ENCODE measurements around the gene TMEM253.

TMEM253 gene

DNA sequence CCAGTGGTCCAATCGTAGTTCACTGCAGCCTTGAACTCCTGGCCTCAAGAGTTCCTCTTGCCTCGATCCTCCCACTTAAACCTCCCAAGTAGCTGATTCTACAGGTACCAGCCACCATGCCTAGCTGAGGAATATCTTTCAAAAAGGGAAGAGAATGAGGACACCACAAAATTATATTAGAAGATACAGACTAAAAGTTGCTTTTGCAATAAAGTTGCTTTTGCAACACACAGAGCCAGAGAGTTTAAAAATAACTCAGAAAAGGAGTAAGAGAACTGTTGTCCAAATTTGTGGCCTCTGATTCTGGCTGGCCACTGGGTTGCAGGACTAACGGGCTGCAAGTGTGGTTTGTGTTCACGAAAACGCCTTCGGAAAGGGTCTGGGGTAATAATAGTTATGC lies 19.8 kb downstream of the TMEM253 start:
- H3K4me3 ChIP-seq (ENCODE audit: low read depth, low read length) = no peak overlapping the region
- no peaks in the 10 kb centered on the region for H3K36me3 ChIP-seq
- H3K9me3 ChIP-seq = no peaks in the 10 kb centered on the region
- peaks cover 10% of the 10 kb centered on the region; the same call in 1 of the 2 replicates for H3K27me3 ChIP-seq
- H3K4me1 ChIP-seq = no peaks in the 10 kb centered on the region
- TF ChIP-seq, protein P1, sequence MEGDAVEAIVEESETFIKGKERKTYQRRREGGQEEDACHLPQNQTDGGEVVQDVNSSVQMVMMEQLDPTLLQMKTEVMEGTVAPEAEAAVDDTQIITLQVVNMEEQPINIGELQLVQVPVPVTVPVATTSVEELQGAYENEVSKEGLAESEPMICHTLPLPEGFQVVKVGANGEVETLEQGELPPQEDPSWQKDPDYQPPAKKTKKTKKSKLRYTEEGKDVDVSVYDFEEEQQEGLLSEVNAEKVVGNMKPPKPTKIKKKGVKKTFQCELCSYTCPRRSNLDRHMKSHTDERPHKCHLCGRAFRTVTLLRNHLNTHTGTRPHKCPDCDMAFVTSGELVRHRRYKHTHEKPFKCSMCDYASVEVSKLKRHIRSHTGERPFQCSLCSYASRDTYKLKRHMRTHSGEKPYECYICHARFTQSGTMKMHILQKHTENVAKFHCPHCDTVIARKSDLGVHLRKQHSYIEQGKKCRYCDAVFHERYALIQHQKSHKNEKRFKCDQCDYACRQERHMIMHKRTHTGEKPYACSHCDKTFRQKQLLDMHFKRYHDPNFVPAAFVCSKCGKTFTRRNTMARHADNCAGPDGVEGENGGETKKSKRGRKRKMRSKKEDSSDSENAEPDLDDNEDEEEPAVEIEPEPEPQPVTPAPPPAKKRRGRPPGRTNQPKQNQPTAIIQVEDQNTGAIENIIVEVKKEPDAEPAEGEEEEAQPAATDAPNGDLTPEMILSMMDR (IDR thresholded peaks at IDR 0.05; ENCODE audit: low read depth, low read length) = no peak
- DNase-seq = no peak

DNA sequence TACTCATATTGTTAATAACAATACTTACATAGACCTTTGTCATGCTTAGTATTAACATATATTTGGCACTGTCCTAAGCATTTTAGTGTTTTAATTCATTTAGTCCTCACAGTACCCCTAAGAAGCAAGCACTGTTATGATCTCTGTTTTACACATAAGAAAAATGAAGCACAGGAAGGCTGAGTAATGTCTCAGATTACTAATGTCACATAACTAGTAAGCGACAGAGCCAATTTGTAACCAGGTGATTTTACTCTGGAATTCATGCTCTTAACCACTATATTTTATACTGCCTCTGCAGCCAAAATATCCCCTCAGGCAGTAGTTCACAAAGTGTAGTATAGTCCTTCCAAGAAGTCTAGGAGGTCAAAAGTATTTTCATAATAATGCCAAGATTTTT lies 20.3 kb downstream of the TMEM253 start:
- Histone ChIP-seq H3K4me3 (ENCODE audit: low read depth, low read length) (no peak overlapping the region), H3K27me3 (peaks cover 13% of the 10 kb centered on the region; the same call in 1 of the 2 replicates), H3K4me1 (no peaks in the 10 kb centered on the region), H3K36me3 (no peaks in the 10 kb centered on the region), H3K9me3 (no peaks in the 10 kb centered on the region)
- TF ChIP-seq, protein P1 (IDR thresholded peaks at IDR 0.05; ENCODE audit: low read depth, low read length) = no peak
- DNase-seq = no peak

DNA sequence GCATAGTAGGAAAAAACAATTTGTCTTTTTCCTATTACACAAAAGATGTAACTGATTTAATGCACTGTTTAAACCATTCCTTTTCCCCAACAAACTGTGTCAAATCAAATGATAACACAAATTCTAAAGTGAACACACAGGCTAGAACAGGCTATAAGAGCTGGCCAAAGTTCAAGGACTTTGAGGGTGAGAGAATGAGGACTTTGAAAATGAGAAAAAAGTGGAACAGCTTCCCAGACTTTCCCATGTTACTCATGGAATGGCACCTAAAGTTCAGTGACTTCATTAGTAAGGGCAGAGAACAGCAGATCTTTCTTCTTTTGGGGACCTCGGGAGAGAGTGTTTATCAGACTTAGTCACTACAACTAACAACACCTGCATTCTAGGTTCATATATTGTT lies 22.6 kb downstream of the TMEM253 start:
- Histone ChIP-seq H3K4me1 (no peaks in the 10 kb centered on the region), H3K9me3 (no peaks in the 10 kb centered on the region), H3K27me3 (peaks cover 21% of the 10 kb centered on the region), H3K4me3 (ENCODE audit: low read depth, low read length) (no peak overlapping the region), H3K36me3 (no peaks in the 10 kb centered on the region)
- TF ChIP-seq, protein P1 (IDR thresholded peaks at IDR 0.05; ENCODE audit: low read depth, low read length) = no peak
- no peak for DNase-seq

DNA sequence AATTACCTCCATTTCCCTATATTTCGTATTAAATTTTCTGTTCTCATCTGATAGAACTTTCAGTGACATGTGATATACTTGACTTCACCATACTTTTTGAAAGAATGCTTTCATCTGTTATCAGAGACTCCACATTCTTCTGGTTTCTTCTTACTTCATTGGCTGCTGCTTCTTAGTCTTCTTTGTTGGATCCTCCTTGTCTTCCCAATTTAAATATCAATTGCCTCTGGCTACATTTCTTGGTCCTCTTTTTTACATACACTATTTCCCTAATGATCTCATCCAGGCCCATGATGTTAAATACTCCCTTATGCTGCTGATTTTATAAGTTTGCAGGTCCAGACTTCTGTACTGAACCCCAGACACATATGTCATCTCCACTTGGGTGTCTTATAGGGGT lies 33.0 kb downstream of the TMEM253 start:
- DNase-seq = no peak
- no peak overlapping the region for H3K4me3 ChIP-seq (ENCODE audit: low read depth, low read length)
- no peaks in the 10 kb centered on the region for H3K9me3 ChIP-seq
- no peaks in the 10 kb centered on the region for H3K36me3 ChIP-seq
- H3K27me3 ChIP-seq = peaks cover 13% of the 10 kb centered on the region
- H3K4me1 ChIP-seq = no peaks in the 10 kb centered on the region
- TF ChIP-seq, protein P1 (IDR thresholded peaks at IDR 0.05; ENCODE audit: low read depth, low read length) = no peak

DNA sequence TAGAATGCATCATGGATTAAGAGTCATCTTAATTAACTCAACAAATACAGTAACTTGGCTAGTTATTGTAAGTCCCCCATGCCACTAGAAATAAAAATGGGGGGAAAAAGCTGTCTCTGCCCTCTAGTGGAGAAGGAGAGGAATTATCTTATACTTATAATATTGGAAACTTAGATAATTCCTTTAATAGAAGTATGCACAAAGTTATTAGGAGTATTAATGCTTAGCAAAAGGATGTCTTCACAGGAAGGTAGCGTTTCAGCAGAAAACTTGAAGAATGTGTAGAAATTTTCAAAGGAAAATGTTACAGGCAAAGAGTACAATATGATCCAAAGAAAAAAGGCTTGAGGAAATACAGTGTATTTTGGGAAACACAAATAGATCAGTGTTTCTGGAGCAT lies 35.2 kb downstream of the TMEM253 start:
- no peaks in the 10 kb centered on the region for H3K36me3 ChIP-seq
- TF ChIP-seq, protein P1 (IDR thresholded peaks at IDR 0.05; ENCODE audit: low read depth, low read length) = peak; percentile 76
- H3K4me1 ChIP-seq = no peaks in the 10 kb centered on the region; the same call in 1 of the 2 replicates
- no peak overlapping the region for H3K4me3 ChIP-seq (ENCODE audit: low read depth, low read length)
- peaks cover 15% of the 10 kb centered on the region for H3K27me3 ChIP-seq
- no peaks in the 10 kb centered on the region for H3K9me3 ChIP-seq
- no peak for DNase-seq

DNA sequence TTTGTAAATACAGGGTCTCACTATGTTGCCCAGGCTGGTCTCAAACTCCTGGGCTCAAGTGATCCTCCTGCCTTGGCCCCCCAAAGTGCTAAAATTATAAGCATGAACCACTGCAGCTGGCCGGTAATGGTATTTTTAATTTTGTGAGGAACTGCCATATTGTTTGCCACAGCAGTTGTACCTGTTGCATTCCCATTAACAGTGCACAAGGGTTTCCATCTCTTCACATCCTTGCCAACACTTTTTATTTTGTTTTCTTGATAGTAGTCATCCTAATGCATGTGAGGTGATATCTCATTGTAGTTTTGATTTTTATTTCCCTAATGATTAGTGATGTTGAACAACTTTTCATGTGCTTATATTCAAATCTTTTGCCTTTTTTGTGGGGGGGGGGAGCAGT lies 41.5 kb downstream of the TMEM253 start:
- H3K4me1 ChIP-seq = no peaks in the 10 kb centered on the region; the same call in 1 of the 2 replicates
- H3K36me3 ChIP-seq = no peaks in the 10 kb centered on the region
- no peak for DNase-seq
- no peak overlapping the region for H3K4me3 ChIP-seq (ENCODE audit: low read depth, low read length)
- peaks cover 19% of the 10 kb centered on the region for H3K27me3 ChIP-seq
- TF ChIP-seq, protein P1 (IDR thresholded peaks at IDR 0.05; ENCODE audit: low read depth, low read length) = no peak
- H3K9me3 ChIP-seq = no peaks in the 10 kb centered on the region
